ENCODE measurements around the gene NEK11. TPM values are rescaled to one million over a fixed set of nuclear protein-coding genes. Genes with fewer than 3 reads are reported as not detected.

The NEK11 gene
- total RNA-seq, 1 donor from 2014 or later, result 8.1 TPM

DNA sequence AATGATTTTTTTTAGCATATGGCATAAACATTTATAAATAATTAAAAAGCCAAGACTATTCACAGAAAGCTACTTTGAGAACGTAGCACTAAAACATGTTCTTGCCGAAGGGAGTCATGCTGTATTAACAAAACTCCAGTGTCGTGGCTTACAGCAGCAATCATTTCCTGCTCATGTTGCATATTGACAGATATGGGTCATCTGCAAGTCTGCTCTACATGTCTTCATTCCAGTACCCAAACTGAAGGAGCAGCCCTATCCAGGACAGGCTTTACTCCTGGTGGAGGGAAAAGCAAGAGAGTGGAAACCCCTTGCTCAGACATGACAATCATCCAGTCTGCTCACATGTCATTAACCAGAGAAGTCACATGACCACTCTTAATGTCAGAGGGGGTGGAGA, 87.6 kb downstream of the NEK11 start:
- no peaks in the 10 kb centered on the region for H3K4me1 Mint-ChIP-seq
- no peak overlapping the region for H3K27ac Mint-ChIP-seq
- Histone ChIP-seq H3K4me1 (no peaks in the 10 kb centered on the region), H3K9ac (no peak overlapping the region), H3K9me3 (ENCODE audit: low read depth) (no peaks in the 10 kb centered on the region), H3K4me2 (no peak overlapping the region), H3K27ac (no peak overlapping the region), H3K79me2 (ENCODE audit: low read depth) (no peaks in the 10 kb centered on the region), H3K27me3 (no peaks in the 10 kb centered on the region), H2AFZ (replicated peaks) (no peak overlapping the region), H4K20me1 (ENCODE audit: low read depth) (no peaks in the 10 kb centered on the region), H3K4me3 (no peak overlapping the region), H3K36me3 (no peaks in the 10 kb centered on the region), H3F3A (ENCODE audit: low read depth) (no peaks in the 10 kb centered on the region)
- no peak for TF ChIP-seq EZH2phosphoT487 (IDR thresholded peaks at IDR 0.05)
- TF ChIP-seq, protein P1, sequence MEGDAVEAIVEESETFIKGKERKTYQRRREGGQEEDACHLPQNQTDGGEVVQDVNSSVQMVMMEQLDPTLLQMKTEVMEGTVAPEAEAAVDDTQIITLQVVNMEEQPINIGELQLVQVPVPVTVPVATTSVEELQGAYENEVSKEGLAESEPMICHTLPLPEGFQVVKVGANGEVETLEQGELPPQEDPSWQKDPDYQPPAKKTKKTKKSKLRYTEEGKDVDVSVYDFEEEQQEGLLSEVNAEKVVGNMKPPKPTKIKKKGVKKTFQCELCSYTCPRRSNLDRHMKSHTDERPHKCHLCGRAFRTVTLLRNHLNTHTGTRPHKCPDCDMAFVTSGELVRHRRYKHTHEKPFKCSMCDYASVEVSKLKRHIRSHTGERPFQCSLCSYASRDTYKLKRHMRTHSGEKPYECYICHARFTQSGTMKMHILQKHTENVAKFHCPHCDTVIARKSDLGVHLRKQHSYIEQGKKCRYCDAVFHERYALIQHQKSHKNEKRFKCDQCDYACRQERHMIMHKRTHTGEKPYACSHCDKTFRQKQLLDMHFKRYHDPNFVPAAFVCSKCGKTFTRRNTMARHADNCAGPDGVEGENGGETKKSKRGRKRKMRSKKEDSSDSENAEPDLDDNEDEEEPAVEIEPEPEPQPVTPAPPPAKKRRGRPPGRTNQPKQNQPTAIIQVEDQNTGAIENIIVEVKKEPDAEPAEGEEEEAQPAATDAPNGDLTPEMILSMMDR (IDR thresholded peaks at IDR 0.05), result no peak
- TF ChIP-seq EZH2 (IDR thresholded peaks at IDR 0.05), result no peak
- peaks cover 2% of the 10 kb centered on the region for H3K36me3 Mint-ChIP-seq
- H3K9me3 Mint-ChIP-seq, result peaks cover 19% of the 10 kb centered on the region
- no peak for DNase-seq (ENCODE audit: low spot score)
- peaks cover 3% of the 10 kb centered on the region for H3K27me3 Mint-ChIP-seq (ENCODE audit: insufficient read depth, low read depth)
- no peak overlapping the region for H3K4me3 Mint-ChIP-seq

DNA sequence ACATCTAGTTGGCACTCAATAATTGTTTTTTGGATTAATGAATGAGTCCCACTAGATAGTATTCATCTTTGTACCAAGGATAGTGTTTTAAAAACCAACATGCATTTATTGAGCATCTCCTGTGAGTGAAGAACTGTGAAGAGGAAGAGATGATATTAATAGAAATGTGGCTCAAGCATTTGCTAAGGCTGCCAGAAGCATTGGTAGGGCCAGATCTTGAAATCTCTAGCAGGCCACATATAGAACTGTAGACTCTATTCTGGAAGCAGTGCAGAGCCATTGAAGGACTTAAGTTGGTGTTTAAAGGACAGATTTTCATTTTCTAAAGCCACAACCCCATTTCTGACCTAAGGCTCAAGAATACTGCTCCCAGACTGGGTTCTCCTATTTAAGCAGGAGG, 99.0 kb downstream of the NEK11 start:
- Histone ChIP-seq H3K36me3 (no peaks in the 10 kb centered on the region), H3K4me2 (no peak overlapping the region), H3K27ac (no peak overlapping the region), H2AFZ (replicated peaks) (no peak overlapping the region), H3K27me3 (no peaks in the 10 kb centered on the region), H3K4me1 (no peaks in the 10 kb centered on the region), H3K9ac (no peak overlapping the region), H3K9me3 (ENCODE audit: low read depth) (no peaks in the 10 kb centered on the region), H4K20me1 (ENCODE audit: low read depth) (no peaks in the 10 kb centered on the region), H3K79me2 (ENCODE audit: low read depth) (no peaks in the 10 kb centered on the region), H3F3A (ENCODE audit: low read depth) (no peaks in the 10 kb centered on the region), H3K4me3 (no peak overlapping the region)
- Mint-ChIP-seq H3K4me1 (no peaks in the 10 kb centered on the region), H3K9me3 (peaks cover 25% of the 10 kb centered on the region), H3K4me3 (no peak overlapping the region), H3K27me3 (ENCODE audit: insufficient read depth, low read depth) (no peaks in the 10 kb centered on the region), H3K27ac (no peak overlapping the region), H3K36me3 (peaks cover 10% of the 10 kb centered on the region)
- TF ChIP-seq, protein P1 (IDR thresholded peaks at IDR 0.05), result no peak
- no peak for TF ChIP-seq EZH2 (IDR thresholded peaks at IDR 0.05)
- TF ChIP-seq EZH2phosphoT487 (IDR thresholded peaks at IDR 0.05), result no peak
- no peak for DNase-seq (ENCODE audit: low spot score)

DNA sequence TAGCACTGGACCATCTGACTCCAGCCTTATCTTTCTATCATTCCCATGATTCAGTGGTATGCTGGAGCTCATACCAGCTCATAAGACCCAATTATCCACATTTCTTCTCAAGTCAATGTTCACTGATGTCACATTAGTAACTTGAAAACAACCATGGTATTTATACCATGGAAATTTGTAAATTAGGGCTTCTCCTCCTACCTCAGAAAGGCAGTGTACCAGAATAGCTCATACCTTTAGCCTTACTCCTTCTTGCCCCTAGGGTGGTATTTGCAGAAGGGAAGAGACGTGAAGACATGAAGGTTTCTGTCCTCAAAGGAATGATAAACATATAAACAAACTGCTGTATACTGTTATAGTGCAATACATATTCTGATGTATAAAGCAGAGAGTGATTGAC, 114.2 kb downstream of the NEK11 start:
- Mint-ChIP-seq H3K4me1 (no peaks in the 10 kb centered on the region), H3K27ac (no peak overlapping the region), H3K9me3 (peaks cover 7% of the 10 kb centered on the region), H3K27me3 (ENCODE audit: insufficient read depth, low read depth) (no peaks in the 10 kb centered on the region), H3K4me3 (no peak overlapping the region), H3K36me3 (no peaks in the 10 kb centered on the region)
- no peak overlapping the region for H3K9ac ChIP-seq
- no peak overlapping the region for H3K27ac ChIP-seq
- H4K20me1 ChIP-seq (ENCODE audit: low read depth), result no peaks in the 10 kb centered on the region
- no peak for TF ChIP-seq EZH2phosphoT487 (IDR thresholded peaks at IDR 0.05)
- TF ChIP-seq, protein P1 (IDR thresholded peaks at IDR 0.05), result no peak
- TF ChIP-seq EZH2 (IDR thresholded peaks at IDR 0.05), result no peak
- H3K79me2 ChIP-seq (ENCODE audit: low read depth), result no peaks in the 10 kb centered on the region
- H3K27me3 ChIP-seq, result no peaks in the 10 kb centered on the region
- H3K4me2 ChIP-seq, result no peak overlapping the region
- H3K4me1 ChIP-seq, result no peaks in the 10 kb centered on the region
- H3K9me3 ChIP-seq (ENCODE audit: low read depth), result no peaks in the 10 kb centered on the region
- no peak overlapping the region for H2AFZ ChIP-seq (replicated peaks)
- no peak overlapping the region for H3K4me3 ChIP-seq
- H3K36me3 ChIP-seq, result no peaks in the 10 kb centered on the region
- no peaks in the 10 kb centered on the region for H3F3A ChIP-seq (ENCODE audit: low read depth)
- no peak for DNase-seq (ENCODE audit: low spot score)
